Trophoblast cell (in vitro differentiated cells and primary cell): ENCODE measurements around the gene IPCEF1.
A peak's percentile ranks its signal among the peaks of the same experiment; 100 is the strongest.
"Not testable (repeated sequence)": the region's sequence is repeated elsewhere in the genome, so short reads cannot be mapped to it uniquely, and the experiment has no call there.

Experiments used
- DNase-seq, 2 donors: peaks; one replicate each; pipeline ENCODE4 v3.0.0-alpha.2; 2016
- H2AFZ ChIP-seq: 2 replicates; pipeline ENCODE4 v1.6.1; 2013; ENCODE audit warnings: low read length, moderate library complexity, mild to moderate bottlenecking; ENCODE audit not compliant: insufficient read depth, poor library complexity
- H2AK5ac ChIP-seq: 2 replicates; pipeline ENCODE4 v1.6.1; 2013; ENCODE audit warnings: mild to moderate bottlenecking, low read length
- H2BK120ac ChIP-seq: 2 replicates; pipeline ENCODE4 v1.6.1; 2013; ENCODE audit warnings: low read length, mild to moderate bottlenecking, moderate library complexity; ENCODE audit not compliant: insufficient read depth, poor library complexity
- H2BK12ac ChIP-seq: 2 replicates; pipeline ENCODE4 v1.6.1; 2013; ENCODE audit warnings: mild to moderate bottlenecking, low read length, moderate library complexity
- H2BK5ac ChIP-seq: 2 replicates; pipeline ENCODE4 v1.6.1; 2013; ENCODE audit warnings: low read length, low read depth, moderate library complexity, mild to moderate bottlenecking; ENCODE audit not compliant: poor library complexity
- H3K14ac ChIP-seq: 2 replicates; pipeline ENCODE4 v1.6.1; 2013; ENCODE audit warnings: mild to moderate bottlenecking, low read length
- H3K18ac ChIP-seq: 2 replicates; pipeline ENCODE4 v1.6.1; 2013; ENCODE audit warnings: mild to moderate bottlenecking, low read length
- H3K23ac ChIP-seq: 2 replicates; pipeline ENCODE4 v1.6.1; 2013; ENCODE audit warnings: low read length
- H3K27ac ChIP-seq: 2 replicates; pipeline ENCODE4 v1.5.1; 2013; ENCODE audit warnings: low read depth, mild to moderate bottlenecking, inconsistent platforms, low read length, moderate library complexity
- H3K27me3 ChIP-seq: 2 replicates; pipeline ENCODE4 v1.6.1; 2013; ENCODE audit warnings: inconsistent platforms, mild to moderate bottlenecking, low read length, moderate library complexity; ENCODE audit not compliant: insufficient read depth
- H3K36me3 ChIP-seq, 2 experiments: 1 replicate in 1 of 2; 2 replicates in 1 of 2; pipeline ENCODE4 v1.6.1; 2013; ENCODE audit warnings: low read length in 2 of 2, mild to moderate bottlenecking in 2 of 2, moderate library complexity in 1 of 2; ENCODE audit not compliant: insufficient read depth in 2 of 2, control insufficient read depth in 1 of 2
- H3K4ac ChIP-seq: 2 replicates; pipeline ENCODE4 v1.6.1; 2013; ENCODE audit warnings: low read depth, mild to moderate bottlenecking, low read length, moderate library complexity
- H3K4me1 ChIP-seq, 2 experiments: 1 replicate in 1 of 2; 2 replicates in 1 of 2; pipeline ENCODE4 v1.6.1; 2013; ENCODE audit warnings: low read length in 2 of 2, mild to moderate bottlenecking in 2 of 2, moderate library complexity in 1 of 2; ENCODE audit not compliant: insufficient read depth in 2 of 2, control insufficient read depth in 1 of 2
- H3K4me2 ChIP-seq: 2 replicates; pipeline ENCODE4 v1.6.1; 2013; ENCODE audit warnings: inconsistent platforms, mild to moderate bottlenecking, low read length, moderate library complexity
- H3K4me3 ChIP-seq: 2 replicates; pipeline ENCODE4 v1.5.1; 2013; ENCODE audit warnings: mild to moderate bottlenecking, low read depth, low read length, inconsistent platforms
- H3K79me1 ChIP-seq: one replicate; pipeline ENCODE4 v1.6.1; 2013; ENCODE audit warnings: low read length
- H3K79me2 ChIP-seq: 2 replicates; pipeline ENCODE4 v1.6.1; 2013; ENCODE audit warnings: low read length, mild to moderate bottlenecking; ENCODE audit not compliant: control insufficient read depth, insufficient read depth, poor library complexity
- H3K9ac ChIP-seq: 2 replicates; pipeline ENCODE4 v1.6.1; 2013; ENCODE audit warnings: mild to moderate bottlenecking, low read length
- H3K9me3 ChIP-seq: 2 replicates; pipeline ENCODE4 v1.6.1; 2013; ENCODE audit warnings: low read depth, mild to moderate bottlenecking, control low read depth, inconsistent platforms, low read length; ENCODE audit not compliant: insufficient read depth
- H4K12ac ChIP-seq: 2 replicates; pipeline ENCODE4 v1.6.1; 2013; ENCODE audit warnings: low read depth, mild to moderate bottlenecking, low read length, moderate library complexity
- H4K8ac ChIP-seq: 2 replicates; pipeline ENCODE4 v1.6.1; 2013; ENCODE audit warnings: low read depth, mild to moderate bottlenecking, low read length, moderate library complexity
- H4K91ac ChIP-seq: one replicate; pipeline ENCODE4 v1.6.1; 2013; ENCODE audit warnings: low read depth, mild to moderate bottlenecking, low read length, moderate library complexity
- WGBS: extraction: QIAGEN DNeasy Blood & Tissue Kit; methylation state at CpG from one replicate; pipeline ENCODE4 v1.1.7; 2013; ENCODE audit warnings: missing lambda C conversion rate; ENCODE audit not compliant: insufficient read length, insufficient coverage; ENCODE audit errors: extremely low coverage; 5-methylcytosine and 5-hydroxymethylcytosine counted together

IPCEF1 gene

DNA sequence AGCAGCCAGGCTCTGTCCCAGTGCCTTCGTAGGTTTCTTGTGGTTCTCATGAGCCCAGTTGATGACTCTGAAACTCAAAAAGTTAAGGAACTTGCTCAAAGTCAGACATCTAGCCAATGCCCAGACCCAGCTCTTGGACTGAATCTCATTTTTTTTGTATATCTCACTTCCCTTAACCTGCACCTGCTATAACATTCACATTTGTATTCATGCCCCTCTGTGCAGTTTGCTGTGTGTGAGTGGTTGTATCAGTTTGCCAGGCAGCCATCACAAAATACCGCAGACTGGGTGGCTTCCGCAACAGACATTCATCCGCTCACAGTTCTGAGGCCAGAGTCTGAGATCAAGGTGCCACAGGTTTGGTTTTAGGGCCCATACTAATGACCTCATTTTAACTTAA is 49.9 kb downstream of the IPCEF1 start:
- H3K27me3 ChIP-seq = no peaks in the 10 kb centered on the region
- H3K9me3 ChIP-seq = no peaks in the 10 kb centered on the region
- H2AFZ ChIP-seq = no peak overlapping the region
- no peaks in the 10 kb centered on the region for H3K79me2 ChIP-seq
- no peak overlapping the region for H4K91ac ChIP-seq
- H3K18ac ChIP-seq = no peak overlapping the region
- H2BK5ac ChIP-seq = no peak overlapping the region
- no peak overlapping the region for H3K27ac ChIP-seq
- no peaks in the 10 kb centered on the region for H3K4me1 ChIP-seq
- H3K4me2 ChIP-seq = no peak overlapping the region
- no CpG with 5 or more reads among the region's 4 CpGs for WGBS
- no peak overlapping the region for H4K8ac ChIP-seq
- H3K9ac ChIP-seq = no peak overlapping the region
- H3K4ac ChIP-seq = no peak overlapping the region
- no peak overlapping the region for H2BK12ac ChIP-seq
- no peak overlapping the region for H3K4me3 ChIP-seq
- no peak overlapping the region for H3K23ac ChIP-seq
- H3K36me3 ChIP-seq = no peaks in the 10 kb centered on the region
- H2BK120ac ChIP-seq = no peak overlapping the region
- no peak overlapping the region for H3K14ac ChIP-seq
- DNase-seq = no peak
- H3K79me1 ChIP-seq = no peaks in the 10 kb centered on the region
- H4K12ac ChIP-seq = no peak overlapping the region
- H2AK5ac ChIP-seq = no peak overlapping the region

DNA sequence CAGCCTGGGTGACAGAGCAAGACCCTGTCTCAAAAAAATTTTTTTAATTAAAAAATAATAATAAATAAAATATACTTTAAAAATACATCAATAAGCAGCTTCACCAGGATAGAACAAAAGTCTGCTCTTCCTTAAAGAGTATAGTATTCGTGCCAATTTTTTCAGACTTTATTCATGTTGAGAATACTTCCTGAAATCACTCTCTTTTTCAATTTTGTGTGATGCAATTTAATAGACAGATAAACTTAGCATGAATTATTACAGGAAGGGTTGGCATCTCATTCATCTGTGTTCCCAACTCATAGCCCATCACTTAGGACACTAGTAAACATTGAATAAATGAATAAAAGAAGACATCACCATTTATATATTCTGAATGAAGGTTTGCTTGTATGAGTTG is 52.4 kb downstream of the IPCEF1 start:
- Histone ChIP-seq H4K8ac (no peak overlapping the region), H3K79me2 (no peaks in the 10 kb centered on the region), H2AK5ac (no peak overlapping the region), H3K14ac (no peak overlapping the region), H3K23ac (no peak overlapping the region), H3K27me3 (no peaks in the 10 kb centered on the region), H3K4me1 (no peaks in the 10 kb centered on the region), H3K9me3 (no peaks in the 10 kb centered on the region), H3K9ac (no peak overlapping the region), H3K18ac (no peak overlapping the region), H2BK5ac (no peak overlapping the region), H2AFZ (no peak overlapping the region), H3K4me3 (no peak overlapping the region), H4K12ac (no peak overlapping the region), H3K79me1 (no peaks in the 10 kb centered on the region), H3K27ac (no peak overlapping the region), H2BK12ac (no peak overlapping the region), H3K36me3 (no peaks in the 10 kb centered on the region), H4K91ac (no peak overlapping the region), H3K4ac (no peak overlapping the region), H2BK120ac (no peak overlapping the region), H3K4me2 (no peak overlapping the region)
- no CpG with 5 or more reads among the region's 1 CpG for WGBS
- no peak for DNase-seq

DNA sequence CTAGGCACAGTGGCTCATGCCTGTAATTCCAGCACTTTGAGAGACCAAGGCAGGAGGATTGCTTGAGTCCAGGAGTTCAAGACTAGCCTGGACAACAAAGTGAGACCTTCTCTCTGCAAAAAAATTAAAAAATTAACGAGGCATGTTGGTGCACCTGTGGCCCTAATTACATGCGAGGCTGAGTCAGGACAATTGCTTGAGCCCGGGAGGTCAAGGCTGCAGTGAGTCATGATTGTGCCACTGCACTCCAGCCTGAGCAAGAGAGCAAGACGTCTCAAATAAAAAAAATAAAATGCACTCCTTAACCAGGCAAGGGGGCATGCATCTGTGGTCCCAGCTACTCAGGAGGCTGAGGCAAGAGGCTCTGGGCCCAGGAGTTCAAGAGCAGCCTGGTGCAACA is 53.0 kb downstream of the IPCEF1 start:
- H2AK5ac ChIP-seq, H3K4ac ChIP-seq, H2BK12ac ChIP-seq, H3K4me3 ChIP-seq, H3K27me3 ChIP-seq, H2BK120ac ChIP-seq, H3K79me1 ChIP-seq, H3K14ac ChIP-seq, H3K4me1 ChIP-seq, H4K8ac ChIP-seq, DNase-seq, H3K79me2 ChIP-seq, H4K12ac ChIP-seq, H3K9me3 ChIP-seq, H3K9ac ChIP-seq, H3K36me3 ChIP-seq, H4K91ac ChIP-seq, H3K23ac ChIP-seq, H2BK5ac ChIP-seq, H3K27ac ChIP-seq, H3K4me2 ChIP-seq, H2AFZ ChIP-seq, H3K18ac ChIP-seq: not testable (repeated sequence)
- no CpG with 5 or more reads among the region's 4 CpGs for WGBS

DNA sequence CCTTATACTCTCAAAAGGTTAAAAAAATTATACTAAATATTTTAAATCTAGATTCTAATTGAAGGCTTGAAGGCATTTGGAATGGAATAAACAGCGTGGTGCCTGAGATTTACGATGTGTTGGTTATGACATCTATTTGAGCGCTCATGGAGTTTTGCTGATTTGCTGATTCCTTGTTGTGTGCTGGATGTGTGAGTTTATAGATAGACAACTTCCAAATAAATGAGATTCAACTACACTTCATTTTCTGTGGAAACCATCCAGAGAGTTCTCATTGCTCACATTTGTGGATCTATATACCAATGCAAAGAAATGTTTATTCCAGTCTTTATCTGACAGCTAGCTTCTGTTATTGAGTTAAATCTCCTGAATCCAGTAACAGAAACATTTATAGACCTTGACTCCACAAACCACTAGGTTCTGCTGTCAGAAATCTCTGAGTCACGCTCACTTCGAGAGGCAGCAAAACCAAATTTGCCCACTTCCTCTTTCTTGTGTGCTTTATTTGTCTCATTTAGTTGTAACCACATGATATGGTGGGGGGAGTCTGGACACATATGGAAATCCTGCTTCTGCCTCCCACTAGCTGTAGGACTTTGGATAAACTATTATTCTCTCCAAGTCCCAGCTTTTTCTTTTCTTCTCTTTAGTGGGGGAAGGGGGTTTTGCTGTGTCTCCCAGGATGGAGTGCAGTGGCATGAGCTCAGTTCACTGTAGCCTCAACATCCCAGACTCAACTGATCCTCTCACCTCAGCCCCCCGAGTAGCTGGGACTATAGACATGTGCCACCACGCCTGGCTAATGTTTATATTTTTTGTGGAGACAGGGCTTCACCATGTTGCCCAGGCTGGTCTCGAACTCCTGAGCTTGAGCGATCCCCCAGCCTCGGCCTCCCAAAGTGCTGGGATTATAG is 54.5 kb downstream of the IPCEF1 start:
- Histone ChIP-seq H2AK5ac (no peak overlapping the region), H3K4ac (no peak overlapping the region), H3K18ac (no peak overlapping the region), H2AFZ (no peak overlapping the region), H3K4me2 (no peak overlapping the region), H4K8ac (no peak overlapping the region), H3K23ac (no peak overlapping the region), H2BK12ac (no peak overlapping the region), H4K12ac (no peak overlapping the region), H4K91ac (no peak overlapping the region), H3K9me3 (no peaks in the 10 kb centered on the region), H3K79me2 (no peaks in the 10 kb centered on the region), H2BK5ac (no peak overlapping the region), H3K9ac (no peak overlapping the region), H2BK120ac (no peak overlapping the region), H3K4me3 (no peak overlapping the region), H3K36me3 (no peaks in the 10 kb centered on the region), H3K79me1 (no peaks in the 10 kb centered on the region), H3K4me1 (no peaks in the 10 kb centered on the region), H3K27ac (no peak overlapping the region), H3K27me3 (no peaks in the 10 kb centered on the region), H3K14ac (no peak overlapping the region)
- DNase-seq = peak; percentile 15 to 32
- no CpG with 5 or more reads among the region's 10 CpGs for WGBS
